Activated T-helper 1 cell treated with anti-CD3 and anti-CD28 coated beads, Interleukin-2, amount 50 U/mL, for 16 hours (primary cell): ENCODE data around the gene KCNK16.

Experiments used
- DNase-seq, 2 donors: peaks; one replicate each; pipeline ENCODE4 v3.0.0-alpha.2; 2020; ENCODE audit warnings: low read depth in 1 of 2, low spot score in 1 of 2

The KCNK16 gene

DNA sequence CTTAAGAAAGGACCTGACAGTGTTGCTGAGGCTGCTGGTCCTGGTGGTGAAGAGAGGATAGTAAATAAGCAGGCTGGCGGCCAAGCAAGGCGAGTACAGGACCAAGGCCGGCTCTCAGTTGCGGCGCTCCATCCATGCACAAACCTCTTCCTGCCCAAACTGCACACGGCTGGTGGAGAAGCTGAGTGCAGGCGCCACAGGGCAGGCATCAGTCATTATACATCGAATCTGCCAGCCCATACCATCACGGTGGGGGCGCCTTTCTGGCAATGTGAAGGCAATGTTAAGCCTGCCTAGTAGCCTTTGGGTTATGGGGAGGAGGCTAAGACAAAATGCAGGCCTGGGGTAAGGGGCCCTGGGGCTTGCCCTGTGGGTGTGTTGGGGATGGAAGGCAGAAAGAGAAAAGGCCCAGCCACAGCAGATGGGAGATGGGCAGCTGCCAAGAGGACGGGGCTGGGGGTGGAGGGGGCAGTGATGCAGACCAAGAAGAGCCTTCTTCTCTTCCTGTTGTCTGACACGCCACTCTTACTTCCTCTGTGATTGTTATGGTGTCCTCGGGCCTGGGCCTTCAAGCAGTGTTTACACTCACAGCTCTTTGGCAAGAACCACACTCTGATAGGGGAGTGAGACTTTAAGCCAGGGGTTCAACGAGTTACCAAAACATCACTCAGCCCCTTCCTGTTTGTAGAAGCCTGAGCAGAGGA is 20.3 kb upstream of the KCNK16 start:
- DNase-seq, result no peak

DNA sequence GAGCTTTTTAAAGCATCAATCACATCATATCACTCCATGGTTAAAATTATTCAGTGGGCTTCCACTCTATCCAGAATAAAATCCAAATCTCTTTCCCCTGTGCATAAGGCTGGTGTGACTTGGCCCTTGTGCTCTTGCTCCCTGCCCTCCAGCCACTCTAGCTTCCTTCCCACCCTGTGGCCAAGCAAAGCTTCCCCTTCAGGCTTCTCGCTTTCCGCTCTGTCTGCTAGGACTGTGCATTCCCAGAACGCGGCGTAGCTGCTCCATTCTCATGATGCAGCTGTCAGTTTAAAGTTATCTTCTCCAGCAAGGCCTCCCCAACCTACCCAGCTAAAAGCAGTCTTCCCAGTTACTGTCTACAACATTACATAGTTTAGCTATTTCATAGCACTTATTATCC is 19.4 kb upstream of the KCNK16 start:
- DNase-seq, result no peak

DNA sequence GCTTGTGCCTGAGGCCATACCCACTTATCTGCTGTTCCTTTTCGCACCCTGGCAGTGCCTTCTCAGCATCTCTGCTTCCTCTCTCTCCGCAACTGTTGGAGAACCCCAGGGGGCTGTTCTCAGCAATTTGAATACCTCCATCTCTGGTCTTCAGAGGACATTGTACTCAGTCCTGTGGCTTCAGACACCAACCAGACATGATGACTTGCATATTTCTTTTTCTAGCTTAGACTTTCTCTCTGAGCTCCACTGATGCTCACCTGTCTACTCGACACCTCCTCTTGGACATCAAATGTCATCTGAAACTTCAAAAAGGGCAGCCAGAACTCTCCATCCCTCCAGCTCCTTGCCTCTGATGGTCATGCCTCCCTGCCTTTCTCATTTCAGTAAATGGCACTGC is 18.9 kb upstream of the KCNK16 start:
- DNase-seq, result no peak

DNA sequence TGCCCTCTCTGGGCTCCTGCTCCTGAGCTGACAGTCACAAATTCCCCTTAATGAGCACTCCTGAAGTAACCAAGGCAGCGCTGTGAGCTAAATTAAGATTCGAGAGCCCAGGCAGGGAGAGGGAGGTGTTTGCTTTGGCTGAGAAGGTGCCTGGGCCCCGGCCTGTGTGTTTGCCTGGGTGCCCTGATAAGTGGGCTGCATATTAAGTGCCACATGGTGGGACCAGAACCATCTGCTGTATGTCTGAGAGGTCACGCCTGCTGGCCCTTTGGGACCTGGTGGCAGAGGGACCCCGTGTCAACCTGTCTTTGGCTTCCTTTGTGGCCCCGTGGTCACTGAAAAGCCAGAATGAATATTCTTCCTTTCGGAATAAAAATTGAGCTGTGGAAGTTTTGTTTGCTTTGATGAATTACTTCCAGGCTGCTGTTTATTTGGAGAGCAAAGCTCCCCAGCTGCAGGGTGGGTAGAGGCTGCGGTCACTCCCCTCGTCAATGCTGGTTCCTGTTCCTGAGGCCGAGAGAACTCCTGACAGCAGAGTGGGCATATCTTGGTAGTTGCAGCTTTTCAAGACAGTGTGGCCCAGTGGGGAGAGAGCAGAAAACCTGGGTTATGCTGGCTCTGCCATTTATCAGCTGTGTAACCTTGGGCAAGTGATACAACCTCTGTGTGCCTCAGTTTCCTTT is 17.5 kb upstream of the KCNK16 start:
- DNase-seq, result no peak

DNA sequence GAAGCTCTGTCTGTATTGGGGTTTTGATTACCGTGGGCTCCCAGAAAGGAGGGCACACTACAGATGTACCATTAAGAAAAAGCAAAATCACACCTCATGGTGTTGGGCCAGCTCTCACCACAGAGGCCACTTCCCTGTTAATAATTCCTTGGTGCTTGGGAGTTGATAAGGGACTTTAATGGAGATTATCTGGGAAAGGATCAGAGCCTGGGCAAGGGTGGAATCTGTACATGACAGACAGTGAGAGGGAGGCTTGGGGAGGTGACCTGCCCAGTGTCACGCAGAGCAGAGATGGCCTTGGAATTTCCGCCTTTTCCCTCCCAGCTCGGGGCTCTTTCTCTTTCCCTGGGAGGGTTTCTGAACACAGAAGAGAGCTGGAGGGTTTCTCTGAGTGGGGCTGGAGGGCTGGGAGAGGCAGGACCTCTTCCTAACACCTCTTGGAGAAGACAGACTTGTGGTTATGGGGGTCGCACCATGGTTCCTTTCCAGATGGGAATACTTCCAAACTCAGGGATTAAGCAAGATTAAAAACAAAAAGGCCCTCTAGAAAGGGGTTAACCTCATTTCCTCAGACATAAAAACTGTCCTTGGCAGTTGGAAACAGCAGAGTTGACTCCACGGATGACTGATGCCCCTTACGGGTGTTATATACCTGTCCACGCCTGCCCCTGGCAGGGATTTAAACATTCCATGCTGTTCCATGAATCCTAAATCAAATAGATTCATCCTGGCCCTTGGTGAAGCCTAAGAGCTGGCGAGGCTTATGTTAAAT is 16.8 kb upstream of the KCNK16 start:
- DNase-seq, result no peak

DNA sequence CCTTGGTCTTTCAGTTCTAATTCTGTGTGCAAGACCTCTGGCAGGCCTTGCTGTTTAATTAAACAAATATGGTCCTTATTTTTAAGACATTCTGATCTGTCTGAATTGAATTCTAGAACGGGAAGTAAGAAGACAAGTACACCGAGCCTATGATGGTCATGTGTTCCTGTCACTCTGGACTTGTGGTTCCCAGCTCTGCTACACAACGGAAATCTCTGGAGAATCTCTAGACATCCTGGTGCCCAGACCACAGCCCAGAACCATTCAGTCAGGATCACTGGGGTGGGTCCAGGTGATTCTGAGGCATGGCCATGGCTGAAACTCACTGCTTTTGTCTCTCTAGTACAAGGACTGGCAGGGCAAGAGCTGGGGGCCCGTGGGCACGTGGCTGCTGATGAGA is 15.9 kb upstream of the KCNK16 start:
- DNase-seq, result no peak

DNA sequence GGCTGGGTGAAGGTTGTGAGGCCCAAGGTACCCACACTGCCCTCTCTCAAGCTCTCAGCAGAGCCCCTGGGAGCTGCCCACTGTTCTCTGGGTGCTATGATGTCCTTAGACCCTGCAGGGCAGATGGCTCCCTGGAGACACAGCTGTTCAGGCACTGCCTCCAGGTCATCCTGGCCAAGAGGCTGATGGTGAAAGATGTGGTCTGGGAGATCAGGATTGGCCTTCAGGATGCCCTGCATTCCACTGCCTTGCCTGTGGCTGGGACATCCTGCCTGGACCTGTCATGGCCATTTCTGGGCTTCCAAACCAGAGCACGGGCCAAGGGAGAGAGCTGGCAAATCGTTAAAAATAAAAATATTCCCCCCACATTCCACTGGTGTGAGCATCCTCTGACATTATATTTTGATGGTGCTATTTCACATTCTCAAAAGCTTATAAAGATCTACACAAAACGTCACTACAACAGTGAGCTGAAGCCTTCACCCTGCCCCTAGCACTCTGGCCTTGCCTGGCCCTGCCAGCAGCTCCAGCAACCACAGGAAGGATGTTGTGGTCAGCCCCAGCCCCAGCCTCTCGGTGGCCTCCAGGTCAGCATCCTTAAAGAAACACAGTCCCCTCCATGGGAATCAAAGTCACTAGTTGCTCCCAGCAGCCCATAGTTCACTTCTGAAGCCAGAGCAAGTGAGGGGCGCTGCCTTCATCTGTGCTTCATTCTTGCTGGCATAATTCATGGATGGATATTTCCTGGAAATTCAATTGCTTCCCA is 13.5 kb upstream of the KCNK16 start:
- no peak for DNase-seq

DNA sequence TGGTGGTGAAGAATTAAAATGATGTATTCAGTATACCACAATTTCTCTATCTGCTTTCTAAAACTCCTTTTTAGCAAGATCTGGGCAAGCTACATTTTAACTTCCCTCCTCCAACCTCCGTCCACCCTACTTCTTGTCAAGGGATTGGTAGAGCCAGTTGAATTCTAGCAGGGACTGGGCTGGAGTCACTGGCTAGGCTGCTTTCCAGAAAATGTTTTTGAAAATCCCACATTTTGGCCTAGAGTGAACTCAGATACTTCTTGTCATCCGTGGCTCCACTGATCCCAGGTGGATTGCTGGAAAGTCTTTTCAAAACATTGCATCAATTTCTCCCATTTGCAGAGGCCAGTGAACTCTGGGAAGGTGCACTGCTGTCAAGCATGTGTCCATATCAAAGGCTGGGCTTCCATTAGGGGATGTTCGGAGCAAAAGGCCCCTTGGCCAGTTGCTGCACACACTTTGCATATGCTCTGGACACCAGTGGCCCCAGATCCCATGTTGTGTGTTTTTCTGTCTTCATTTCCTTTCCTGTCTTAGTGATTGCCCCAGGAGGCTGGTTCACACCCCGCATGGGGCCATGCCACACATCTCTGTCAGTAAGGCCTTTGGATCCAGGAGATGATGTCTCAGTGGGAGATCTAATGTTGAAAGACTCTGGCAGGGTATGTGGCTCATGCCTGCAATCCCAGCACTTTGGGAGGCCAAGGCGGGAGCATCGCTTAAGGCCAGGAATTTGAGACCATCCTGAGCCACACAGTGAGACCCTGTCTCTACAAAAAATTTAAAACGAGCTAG is 11.3 kb upstream of the KCNK16 start:
- no peak for DNase-seq

DNA sequence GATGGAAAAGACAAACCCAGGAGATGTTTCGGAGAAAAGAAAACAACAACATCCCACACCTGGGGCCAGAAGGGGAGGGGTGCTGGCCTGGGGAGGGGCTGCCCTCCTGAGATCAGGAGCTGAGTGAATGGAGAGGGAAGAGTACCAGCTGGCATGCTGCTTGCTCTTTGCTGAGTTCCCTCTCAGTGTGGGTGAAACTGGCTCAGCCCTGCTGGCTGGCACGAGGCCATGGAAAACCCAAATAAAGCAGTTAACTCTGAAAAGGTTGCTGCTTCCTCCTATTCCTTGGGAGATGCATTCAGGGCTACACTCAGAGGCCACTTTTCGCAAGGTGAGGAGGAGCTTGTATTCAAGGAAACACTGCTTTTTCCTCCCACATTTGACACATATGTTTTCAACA is 8.0 kb upstream of the KCNK16 start:
- DNase-seq, result no peak

DNA sequence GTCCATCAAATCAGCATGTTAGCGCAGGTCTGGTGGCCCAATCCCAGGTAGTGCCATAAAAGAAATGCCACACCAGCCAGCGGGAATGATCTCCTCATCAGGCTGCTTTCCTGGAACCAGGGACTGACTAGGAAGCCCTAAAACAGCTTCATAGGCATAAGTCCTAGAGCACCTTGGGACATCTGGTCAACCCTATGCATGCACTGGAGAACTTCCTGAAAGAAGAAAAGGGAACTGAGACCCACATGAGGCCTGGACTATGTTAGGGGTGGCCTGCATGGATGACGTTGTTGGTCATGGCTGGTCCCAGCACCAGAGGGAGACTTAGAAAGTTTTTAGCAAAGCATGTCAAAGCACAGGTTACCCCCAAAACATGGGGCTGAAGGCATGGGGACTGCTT is 7.6 kb upstream of the KCNK16 start:
- no peak for DNase-seq

DNA sequence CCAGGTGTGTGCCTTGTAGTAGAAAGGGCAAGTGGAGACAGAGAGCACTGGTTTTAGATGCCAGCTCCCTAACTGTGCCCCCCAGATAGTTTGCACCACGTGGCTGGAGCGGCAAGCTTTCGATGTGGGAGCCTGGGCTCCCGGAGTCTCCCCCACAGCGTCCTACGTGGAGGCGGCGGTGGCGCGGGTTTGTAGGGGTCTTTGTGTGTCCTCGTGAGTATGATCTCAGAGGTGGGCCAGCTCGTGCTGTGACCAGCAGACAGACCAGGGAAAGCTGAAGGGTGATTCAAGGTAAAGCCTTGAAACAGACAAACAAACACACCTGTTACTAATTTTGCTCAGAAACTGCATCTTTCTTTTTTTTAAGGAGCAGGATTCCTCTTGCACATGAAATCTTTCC is 5.6 kb upstream of the KCNK16 start:
- DNase-seq, result no peak

DNA sequence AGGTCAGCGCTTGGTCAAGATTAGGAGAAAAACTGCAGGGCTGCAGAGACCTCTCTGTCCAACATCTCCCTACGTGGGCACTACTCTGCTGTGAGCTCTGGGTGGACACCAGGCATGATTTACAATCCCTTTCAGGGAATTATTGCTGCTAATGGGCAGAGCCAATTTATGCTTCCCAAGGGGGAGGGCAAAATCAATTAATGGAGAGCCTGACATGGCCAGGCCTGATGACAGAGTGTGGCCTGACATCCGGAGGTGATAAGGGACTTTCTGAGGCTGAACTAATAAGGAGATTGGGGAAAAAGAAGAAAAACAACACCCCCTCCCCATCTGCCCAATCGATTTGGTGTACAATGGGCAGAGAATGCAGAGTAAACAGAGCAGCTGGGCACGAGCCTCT is 5.0 kb upstream of the KCNK16 start:
- no peak for DNase-seq

DNA sequence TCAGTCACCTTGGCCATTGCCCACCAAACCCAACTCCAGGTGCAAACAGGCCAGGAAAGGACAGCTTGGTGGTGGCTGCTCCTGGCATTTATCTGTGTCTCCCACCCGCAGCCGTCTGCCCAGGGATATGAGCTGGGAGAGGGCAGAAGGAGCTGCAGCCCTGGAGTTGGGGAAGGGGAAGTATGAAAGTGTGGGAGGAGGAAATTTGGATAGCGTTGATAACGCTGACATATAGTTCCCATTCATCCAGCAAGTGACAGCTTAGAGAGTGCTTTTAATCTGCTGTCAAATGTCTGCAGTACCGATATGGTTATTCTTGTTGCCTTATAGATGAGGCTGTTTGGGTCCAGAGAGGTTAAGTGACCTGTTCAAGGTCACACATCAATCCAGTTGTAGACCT is 741 bp downstream of the KCNK16 start:
- no peak for DNase-seq

DNA sequence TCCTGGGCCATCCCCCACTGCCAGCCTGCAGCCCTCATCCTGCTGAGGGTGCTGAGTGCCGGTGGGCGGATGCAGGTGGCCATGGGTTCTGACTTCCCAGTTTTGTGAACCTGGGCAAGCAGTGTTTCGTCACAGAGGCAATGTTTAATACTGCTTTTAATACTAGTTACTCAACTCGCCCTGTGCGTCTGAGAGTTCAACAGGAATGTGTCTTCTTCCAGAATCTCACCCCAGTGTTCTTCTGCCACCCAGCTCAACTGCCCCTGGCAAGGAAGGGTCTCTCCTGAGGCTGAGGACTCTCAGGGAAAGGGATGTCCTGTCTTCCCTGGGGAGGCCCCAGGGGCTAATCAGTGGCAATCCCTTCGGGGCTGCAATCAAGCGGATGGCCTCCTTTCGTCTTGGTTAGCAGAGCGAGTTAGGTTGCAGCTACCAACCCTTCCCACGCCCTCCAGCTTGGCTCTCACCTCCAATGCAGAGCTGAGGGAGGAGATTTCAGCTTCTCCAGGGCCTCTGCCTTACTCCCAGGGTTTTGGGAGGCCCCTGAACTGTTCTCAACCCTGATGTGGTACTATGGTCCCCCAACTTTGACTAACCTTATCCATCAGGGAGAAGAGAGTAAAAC is 2.0 kb downstream of the KCNK16 start:
- no peak for DNase-seq

DNA sequence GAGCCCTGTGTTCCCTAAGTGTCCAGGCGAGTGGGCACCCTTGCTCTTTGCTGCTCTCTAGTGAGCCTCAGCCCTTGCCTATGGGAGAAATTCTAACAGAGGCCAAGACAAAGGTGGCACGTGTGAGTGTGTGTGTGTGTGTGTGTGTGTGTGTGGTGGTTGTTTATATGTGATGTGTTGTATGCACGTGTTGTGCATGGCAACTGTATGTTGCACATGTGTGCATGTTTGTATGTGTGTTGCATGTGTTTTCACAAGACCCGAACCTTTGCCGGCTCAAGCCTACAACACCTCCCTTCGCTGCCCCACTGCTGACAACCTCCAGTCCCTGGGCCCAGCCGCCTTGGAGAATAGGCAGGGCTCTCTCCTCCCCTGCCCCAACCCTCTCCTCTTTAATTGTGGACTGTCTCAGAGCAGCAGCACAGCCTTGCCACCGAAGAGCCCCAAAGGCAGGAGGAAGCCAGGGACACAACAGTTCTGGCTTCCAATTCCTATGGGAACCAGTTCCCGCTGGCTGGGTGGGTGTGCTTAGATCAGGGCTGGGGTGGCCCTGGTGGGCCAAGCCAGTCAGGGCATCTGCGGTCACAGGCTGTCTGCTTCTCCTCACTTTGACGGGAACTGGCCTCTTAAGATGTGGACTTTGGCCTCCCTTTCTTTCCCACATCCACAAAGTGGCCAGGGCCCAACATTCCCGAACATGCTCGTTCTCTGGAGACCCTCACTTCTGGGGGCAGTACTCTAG is 2.7 kb downstream of the KCNK16 start:
- no peak for DNase-seq

DNA sequence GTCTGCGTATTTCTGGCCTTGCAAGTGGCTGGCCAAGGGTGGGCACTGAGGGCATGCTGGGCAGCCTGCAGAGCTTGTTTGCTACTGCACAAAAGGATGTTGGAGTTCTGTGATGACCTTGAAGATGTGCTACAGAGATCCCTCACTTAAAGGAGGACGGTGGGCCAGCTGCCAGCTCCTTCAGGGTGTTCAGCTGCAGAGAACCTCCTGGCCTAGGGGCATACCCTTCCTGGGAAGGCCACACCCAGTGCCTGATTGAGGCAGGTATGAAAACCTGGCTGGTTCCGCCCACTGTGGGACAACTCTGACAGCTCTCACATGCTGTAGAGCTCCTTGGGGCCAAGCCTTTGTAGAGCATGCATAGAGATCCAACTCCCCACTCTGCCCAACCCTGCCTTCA is 5.2 kb downstream of the KCNK16 start:
- DNase-seq, result no peak

DNA sequence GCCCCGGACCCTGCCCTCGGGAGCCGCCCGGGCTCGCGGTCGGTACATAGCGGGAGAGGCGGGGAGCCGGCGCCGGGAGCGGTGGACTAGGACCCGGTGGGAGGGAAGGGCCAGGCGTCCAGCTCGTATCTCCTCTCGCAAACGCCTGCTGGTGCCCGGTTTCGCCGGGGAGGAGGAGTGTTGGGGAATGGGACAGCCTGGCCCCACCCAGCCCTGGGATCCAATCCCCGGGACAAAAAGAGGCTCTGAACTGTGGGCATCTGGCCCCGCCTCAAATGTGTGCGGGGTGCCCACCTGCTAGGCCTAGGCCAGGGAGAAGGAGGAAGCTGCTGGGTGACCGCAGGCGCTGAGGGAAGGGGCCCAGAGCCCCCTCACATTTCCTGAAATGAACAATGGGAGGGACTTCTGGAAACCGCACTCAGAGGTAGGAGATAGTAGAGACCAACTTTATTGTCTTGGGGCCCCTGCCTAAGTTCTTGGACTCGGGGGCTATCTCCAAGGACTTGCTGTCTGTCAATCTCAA is 8.2 kb downstream of the KCNK16 start, which contains the start of gene KCNK17:
Gene KCNK17, minus strand, starts transcription at position 147 of the 523 bp plus-strand sequence. Its CDS starts 99 bp downstream, at position 48.
- no peak for DNase-seq

DNA sequence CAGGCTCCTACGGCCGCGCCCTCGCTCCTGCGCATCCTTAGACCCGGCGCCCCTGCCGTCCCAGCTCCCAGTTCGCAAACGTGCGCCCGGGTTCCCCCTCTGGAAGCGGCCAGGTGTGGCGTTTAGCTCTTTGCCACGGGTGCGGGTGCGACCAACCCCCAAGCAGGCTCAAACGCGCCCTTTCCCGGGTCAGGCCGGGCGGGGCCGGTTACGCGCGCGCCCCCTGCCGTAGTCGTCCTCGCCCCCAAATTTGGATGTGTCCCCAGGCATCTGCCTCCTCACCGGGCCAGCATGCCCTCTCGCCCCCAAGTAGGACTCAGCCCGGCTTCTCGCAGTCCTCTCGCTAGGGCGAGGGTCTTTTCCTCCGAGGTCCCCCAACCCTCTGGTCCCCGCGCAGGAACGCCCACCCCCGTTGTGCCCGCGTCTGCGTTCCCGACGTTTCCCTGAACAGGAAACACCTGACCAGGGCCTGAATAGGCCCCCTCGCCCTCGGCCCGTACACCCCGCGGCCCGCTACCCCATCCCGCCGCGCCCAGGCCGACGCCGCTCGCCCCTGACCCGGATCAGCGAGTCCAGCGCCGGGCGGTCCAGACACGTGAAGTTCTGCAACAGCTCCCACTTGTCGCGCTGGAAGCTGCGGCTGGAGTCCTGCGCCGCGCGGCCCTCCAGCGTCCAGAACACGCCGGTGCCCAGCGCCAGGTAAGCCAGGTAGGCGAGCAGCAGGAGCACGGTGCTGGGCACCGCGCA is 8.8 kb downstream of the KCNK16 start:
- no peak for DNase-seq
